ENCODE results near the gene GUCD1.

The GUCD1 gene

DNA sequence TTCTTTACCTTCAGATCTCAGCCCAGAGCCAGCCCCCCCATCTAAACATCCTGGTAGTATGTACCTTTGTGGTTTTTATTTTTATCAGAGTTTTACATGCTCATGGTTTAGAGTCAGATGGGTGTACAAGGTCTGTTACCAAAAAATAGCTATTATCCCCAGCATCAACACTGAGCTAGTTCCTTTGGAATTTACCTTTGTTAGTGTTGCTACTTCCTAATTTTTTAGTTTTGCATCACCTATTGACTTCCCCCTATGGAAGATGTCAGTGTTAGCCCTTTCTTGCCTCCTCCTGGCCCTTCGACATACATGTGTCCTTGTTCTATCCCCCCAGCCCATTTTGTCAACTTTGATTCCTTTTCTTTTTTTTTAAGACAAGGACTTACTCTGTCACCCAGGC is 52.4 kb downstream of the GUCD1 start:
- DNase-seq, result no peak

DNA sequence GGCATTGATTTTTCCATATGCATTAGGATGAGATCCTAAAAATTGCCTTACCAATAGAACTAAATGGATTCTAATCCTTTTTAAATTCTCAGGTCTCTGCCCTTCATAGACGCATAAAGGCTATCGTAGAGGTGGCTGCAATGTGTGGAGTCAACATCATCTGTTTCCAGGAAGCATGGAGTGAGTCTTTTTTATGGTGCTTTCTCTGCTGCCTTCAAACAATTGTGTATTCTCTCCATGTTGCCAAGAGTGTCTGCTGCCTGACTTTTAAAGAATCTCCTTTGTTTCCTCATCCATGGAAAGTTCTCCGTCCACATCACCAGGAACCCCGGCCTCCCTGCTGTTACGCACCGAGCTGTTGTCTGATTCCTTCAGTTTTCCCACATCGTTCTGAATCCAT is 52.9 kb downstream of the GUCD1 start:
- no peak for DNase-seq

DNA sequence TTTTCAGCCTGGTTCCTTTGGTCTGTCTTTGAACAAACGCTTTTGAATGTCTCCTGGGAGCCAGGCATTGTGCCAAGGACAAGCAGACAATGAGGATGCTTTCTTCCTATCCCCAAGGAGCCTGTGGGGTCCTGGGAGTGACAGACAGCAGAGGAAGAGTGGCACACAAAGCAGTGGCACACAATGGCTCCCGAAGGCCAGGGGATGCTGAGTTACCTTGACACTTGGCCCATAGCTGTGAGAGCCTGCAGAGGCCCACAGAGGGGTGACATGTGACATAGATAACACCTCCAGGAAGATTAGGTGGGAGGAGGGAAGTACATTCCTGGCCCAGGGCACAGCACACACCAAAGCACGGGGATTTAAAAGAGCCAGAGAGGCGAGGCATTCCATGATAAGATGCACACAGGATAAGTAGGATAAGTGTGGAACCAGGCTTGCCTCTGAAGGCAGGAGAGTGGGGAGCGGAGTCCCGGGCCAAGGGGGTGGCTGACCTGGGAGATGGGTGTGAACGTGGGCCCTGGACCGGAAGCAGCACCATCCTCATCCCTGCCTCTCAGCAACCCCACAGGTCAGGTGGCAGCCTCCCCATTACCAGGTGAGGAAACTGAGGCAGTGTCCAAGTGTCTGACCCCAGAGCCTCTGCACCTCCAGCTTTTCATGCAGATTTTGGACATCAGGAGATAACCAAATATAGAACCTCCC is 53.5 kb downstream of the GUCD1 start:
- DNase-seq, result no peak

DNA sequence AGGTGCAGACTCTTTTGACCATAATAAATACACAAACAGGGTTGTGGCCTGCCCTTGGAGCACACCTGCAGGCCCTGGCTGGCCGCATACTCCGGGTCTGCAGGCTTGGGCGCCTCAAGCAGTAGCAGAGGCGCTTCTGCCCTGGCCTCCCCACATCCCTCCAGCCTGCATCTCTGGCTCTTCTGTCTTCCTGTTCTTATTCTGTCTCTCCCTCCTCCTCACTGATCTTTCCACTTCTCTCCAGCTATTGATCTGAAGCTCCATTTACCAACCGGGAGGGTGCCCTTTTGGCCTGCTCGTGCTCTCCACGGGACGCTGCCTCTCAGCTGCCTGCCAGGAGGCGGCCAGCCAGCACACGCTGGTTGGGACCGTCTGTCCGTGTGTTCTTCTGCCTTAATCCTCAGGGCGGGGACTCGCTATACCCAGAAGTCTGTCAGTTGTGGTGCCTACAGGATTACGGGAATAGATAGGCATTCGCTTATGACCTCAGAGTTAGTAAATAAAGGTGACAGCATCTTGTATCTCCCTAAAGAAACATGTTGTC is 54.6 kb downstream of the GUCD1 start:
- DNase-seq, result no peak

DNA sequence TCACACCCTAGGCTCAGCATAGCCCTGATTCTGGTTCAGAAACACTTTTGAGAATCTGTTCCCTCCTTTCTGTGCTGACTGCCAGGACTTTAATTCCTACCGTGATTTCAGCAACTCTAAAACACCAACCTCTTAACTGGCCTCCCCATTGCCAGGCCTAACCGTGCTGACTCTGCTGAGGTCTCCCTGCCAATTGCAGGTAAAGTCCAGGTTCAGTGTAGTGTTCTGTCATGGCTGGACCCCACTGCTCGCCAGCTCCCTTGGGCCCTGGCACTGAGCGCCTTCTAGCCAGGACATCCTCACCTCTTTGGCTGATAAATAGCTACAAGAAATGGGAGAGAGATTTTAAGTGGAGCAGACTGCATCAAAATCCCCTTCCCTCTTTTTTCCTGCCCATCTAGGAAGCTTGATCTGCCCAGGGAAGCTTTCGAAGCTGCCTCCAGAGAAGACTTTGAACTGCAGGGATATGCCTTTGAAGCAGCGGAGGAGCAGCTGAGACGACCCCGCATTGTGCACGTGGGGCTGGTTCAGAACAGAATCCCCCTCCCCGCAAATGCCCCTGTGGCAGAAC is 55.1 kb downstream of the GUCD1 start:
- no peak for DNase-seq

DNA sequence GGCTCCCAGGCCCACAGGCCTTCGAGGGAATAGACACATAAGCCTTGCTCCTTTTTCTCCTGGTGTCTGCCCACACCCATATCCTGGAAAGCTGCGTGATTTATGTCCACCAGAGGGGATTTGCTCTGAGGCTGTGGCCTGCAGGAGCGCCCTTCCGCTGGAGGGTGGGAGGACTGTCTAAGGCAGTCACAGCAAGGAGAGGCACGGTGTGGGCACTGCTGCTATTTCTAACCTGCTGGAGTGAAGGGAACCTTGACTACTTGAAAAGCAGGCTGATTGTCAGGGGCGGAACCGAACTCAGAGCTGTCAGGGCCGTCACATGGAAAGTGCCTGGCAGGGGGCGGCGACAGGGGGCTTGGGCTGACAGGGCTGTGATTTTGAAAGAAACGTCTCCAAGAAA is 56.1 kb downstream of the GUCD1 start:
- DNase-seq, result no peak

DNA sequence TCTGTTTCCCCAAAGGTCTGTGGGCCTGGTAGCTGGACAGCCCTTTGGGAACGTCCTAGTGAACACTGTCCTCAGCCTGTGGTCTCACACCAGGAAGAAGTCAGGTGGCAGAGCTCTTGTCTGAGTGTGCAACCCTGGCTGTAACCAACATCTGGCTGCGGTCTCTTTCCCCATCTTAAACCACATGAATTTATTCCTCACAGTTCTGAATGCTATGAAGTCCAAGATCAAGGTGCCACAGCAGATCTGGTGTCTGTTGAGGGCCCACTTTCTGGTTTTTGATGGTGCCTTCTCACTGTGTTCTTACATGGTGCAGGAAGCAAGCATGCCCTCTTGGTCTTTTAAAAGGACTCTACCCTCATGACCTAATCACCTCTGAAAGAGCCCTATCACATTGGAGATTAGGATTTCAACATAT is 57.1 kb downstream of the GUCD1 start:
- no peak for DNase-seq

DNA sequence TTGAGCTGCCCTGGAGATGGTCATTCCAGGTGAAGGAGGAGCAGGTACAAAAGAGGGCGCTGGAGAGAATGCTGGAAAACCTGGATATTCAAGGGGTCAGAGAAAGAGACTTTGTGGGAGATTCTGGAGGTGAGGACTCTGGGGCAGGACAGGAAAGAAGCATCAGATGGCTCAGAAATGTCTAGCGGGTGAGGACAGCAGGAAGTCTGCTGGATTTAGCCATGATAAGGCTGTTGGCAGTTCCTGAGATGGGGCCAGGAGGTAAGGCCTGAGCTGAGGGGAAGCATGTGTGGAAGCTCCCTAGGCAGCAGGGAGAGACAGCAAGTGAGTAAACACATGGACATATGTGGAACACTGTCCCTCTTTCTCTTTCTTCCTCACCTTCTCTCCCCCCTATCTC is 58.3 kb downstream of the GUCD1 start:
- no peak for DNase-seq

DNA sequence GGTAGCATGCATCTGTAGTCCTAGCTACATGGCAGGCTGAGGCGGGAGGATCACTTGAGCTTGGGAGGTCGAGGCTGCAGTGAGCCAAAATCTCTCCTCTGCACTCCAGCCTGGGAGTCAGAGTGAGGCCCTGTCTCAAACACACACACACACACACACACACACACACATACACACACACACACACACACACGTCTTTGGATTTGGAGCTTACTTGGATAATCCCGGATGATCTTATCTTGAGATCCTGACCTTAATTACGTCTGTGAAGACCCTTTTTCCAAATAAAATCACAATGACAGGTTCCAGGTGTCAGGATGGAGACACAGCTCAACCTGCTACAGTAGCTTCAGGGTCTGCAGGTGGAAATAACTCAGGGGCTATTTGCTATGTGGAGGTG is 58.7 kb downstream of the GUCD1 start:
- no peak for DNase-seq

DNA sequence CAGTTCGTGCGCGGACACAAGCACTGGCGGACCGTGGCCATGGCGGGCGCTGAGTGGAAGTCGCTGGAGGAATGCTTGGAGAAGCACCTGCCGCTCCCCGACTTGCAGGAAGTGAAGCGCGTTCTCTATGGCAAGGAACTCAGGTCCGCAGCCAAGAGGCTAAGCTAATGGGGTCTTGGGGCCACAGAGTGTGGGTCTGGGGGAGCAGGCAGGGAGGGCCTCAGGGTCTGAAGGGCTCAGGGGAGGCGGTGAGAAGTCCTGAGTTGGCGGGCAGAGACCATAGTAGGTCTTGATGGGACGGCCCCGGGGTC is 59.6 kb downstream of the GUCD1 start:
- no peak for DNase-seq

DNA sequence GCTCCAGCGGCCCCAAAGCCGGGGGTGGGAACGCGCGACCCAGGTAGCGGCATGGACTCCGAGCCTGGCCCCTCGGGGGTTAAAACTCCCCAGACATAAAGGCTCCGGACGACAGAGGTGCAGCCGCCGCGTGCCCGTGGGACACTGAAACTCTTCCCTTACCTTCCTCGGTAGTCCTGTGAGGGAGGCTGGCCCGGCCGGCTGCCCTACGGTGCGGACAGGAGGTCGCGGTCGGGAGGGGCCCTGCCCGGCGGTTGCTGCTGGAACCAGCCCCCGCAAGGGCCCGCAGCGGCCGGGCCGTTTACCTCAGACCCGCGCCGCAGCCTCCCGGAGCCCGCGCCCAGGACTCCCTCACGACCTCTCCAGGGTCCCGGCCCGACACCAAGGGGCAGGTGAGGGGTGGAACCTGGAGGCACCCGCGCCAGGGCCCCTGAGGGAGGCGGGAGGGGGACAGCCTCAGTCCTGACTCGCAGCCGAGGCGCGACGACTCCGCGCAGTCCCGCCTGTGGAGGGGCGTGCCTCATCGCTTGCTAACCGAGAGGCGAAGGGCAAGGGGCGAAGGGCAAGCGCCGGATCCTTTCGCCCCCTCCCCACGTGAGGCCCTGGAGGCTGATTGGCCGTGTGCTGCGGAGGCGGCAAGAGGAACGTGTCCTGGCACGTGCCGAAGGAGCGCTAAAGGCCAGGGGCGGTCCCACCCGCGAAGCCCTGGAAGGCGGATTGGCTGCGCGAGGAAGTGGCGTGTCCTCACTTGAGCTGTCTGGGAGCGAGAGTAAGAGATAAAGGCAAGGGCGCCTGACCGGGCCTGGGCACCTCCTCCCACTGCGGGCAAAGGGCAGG is 60.2 kb downstream of the GUCD1 start, which contains the start of gene UPB1:
UPB1 (plus strand) TSS at position 805 of the 837 bp plus-strand sequence. CDS start 72 bp downstream, outside the sequence.
- no peak for DNase-seq

DNA sequence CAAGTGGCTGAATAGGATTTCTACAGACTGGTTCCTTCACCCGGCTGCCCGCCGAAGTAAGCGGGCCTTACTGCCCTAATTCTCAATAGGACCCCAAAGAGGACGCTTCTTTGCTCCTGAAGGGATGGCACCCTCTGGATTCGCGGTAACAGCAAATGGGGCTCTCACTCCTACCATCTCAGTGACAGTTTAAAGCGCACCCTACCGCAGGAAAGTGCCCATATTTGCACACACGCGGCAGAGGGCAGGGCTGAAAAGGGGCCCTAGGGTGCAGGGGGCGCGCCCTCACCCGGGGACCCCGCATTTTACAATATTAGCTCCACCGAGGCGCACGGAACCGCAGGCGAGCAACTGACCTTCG is 60.8 kb downstream of the GUCD1 start:
- DNase-seq, result no peak

DNA sequence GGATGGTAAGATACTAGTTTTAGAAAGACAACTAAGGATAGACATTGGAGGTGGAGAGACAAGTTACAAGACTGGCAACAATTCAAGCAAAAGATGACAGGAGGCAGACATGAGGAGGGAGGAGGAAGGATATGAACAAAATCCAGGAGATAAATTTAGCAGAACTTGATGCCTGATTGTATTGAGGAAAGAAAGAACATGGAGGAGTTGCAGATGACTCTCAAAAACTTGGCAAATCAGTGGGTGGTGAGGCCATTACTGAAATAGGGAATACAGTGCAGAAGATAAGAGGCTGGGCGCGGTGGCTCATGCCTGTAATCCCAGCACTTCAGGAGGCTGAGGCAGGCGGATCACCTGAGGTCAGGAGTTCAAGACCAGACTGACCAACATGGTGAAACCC is 62.5 kb downstream of the GUCD1 start:
- DNase-seq, result no peak

Measured in fibroblast of skin of scalp (primary cell).